SU-DHL-6 (cell line): ENCODE data around the gene VWA8.

Experiments used
- H2AFZ ChIP-seq: fragments of 200-600 bp; sonication (generic); 2 replicates; pipeline ENCODE4 v1.6.1; 2014; ENCODE audit warnings: low read depth, mild to moderate bottlenecking, moderate library complexity, mixed read lengths, antibody characterized with exemption, low read length; ENCODE audit not compliant: severe bottlenecking
- H3F3A ChIP-seq: fragments of 200-600 bp; shearing (Covaris generic); 2 replicates; pipeline ENCODE4 v1.6.0; 2016; ENCODE audit warnings: antibody characterized with exemption, mild to moderate bottlenecking; ENCODE audit not compliant: insufficient read depth
- H3K27ac ChIP-seq: fragments of 200-600 bp; sonication (generic); 2 replicates; pipeline ENCODE4 v1.5.1; 2016; ENCODE audit warnings: low read depth, mild to moderate bottlenecking, low read length, moderate library complexity, mixed read lengths
- H3K27me3 ChIP-seq: fragments of 200-600 bp; sonication (generic), shearing (Covaris generic); 2 replicates; pipeline ENCODE4 v1.6.0; 2014; ENCODE audit warnings: mild to moderate bottlenecking, low read length
- H3K36me3 ChIP-seq: fragments of 200-600 bp; sonication (generic); 2 replicates; pipeline ENCODE4 v1.6.1; 2014; ENCODE audit warnings: mild to moderate bottlenecking, low read length, mixed read lengths
- H3K4me2 ChIP-seq: fragments of 300-600, 200-600 bp; shearing (Covaris generic), sonication (generic); 2 replicates; pipeline ENCODE4 v1.6.0; 2014; ENCODE audit warnings: low read length, low read depth, mild to moderate bottlenecking; ENCODE audit not compliant: poor library complexity, severe bottlenecking
- H3K4me3 ChIP-seq: fragments of 200-600 bp; sonication (generic); 2 replicates; pipeline ENCODE4 v1.5.1; 2014; ENCODE audit warnings: antibody characterized with exemption, low read length, mild to moderate bottlenecking, mixed read lengths; ENCODE audit not compliant: insufficient read depth, poor library complexity, severe bottlenecking
- H3K79me2 ChIP-seq: fragments of 200-600 bp; sonication (generic); 2 replicates; pipeline ENCODE4 v1.6.1; 2014; ENCODE audit warnings: mild to moderate bottlenecking, low read length, moderate library complexity; ENCODE audit not compliant: insufficient read depth
- H3K9ac ChIP-seq: fragments of 200-600 bp; sonication (generic); 2 replicates; pipeline ENCODE4 v1.7.0; 2014; ENCODE audit warnings: mild to moderate bottlenecking, low read length
- H3K9me2 ChIP-seq: fragments of 200-600 bp; sonication (generic); replicated peaks from 2 replicates; pipeline ENCODE4 v1.6.1; 2014; ENCODE audit warnings: low read length; ENCODE audit not compliant: insufficient read depth
- H3K9me3 ChIP-seq: fragments of 200-600 bp; sonication (generic); 2 replicates; pipeline ENCODE4 v1.6.1; 2014; ENCODE audit warnings: low read length, mixed read lengths; ENCODE audit not compliant: insufficient read depth
- H4K20me1 ChIP-seq: fragments of 200-600 bp; sonication (generic); 2 replicates; pipeline ENCODE4 v1.6.1; 2014; ENCODE audit warnings: low read depth, mild to moderate bottlenecking, antibody characterized with exemption, low read length, moderate library complexity, mixed read lengths
- EZH2phosphoT487 ChIP-seq: fragments of 200-600 bp; sonication (generic), shearing (Covaris generic); conservative IDR thresholded peaks from 2 replicates; pipeline ENCODE4 v1.6.1; 2018; ENCODE audit warnings: mild to moderate bottlenecking, antibody characterized with exemption, low read length, moderate library complexity, mixed read lengths
- TF ChIP-seq, protein P1 (sequence below): fragments of 200-600 bp; sonication (generic); IDR thresholded peaks from one replicate; pipeline ENCODE4 v1.5.1; 2017; ENCODE audit warnings: antibody characterized with exemption, mild to moderate bottlenecking, low read length, moderate library complexity; ENCODE audit not compliant: insufficient read depth, poor library complexity, severe bottlenecking

VWA8 gene

DNA sequence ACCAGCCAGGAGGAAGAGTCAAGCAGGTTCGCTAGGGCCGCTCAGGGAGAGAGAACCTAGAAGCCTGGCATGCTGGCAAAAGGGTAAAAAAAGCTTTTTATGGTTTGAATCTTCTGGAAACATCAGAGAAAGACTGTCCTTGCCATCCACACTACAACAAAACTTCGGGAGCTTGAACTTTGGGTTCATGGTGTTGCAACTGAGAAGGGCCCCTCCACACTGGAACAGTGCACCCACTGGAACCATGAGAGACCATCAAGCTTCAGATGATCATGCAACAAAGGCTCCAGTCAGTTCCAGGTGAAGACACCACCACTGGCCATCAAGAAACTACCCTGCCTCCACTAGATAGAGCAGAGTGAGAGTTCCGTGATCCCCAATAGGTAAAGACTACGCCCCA is 333.5 kb downstream of the VWA8 start:
- Histone ChIP-seq H3K9ac (no peak overlapping the region), H3K79me2 (no peaks in the 10 kb centered on the region), H4K20me1 (no peaks in the 10 kb centered on the region), H3K27ac (no peak overlapping the region), H3F3A (no peaks in the 10 kb centered on the region), H3K4me3 (no peak overlapping the region), H3K9me2 (no peaks in the 10 kb centered on the region), H3K4me2 (no peak overlapping the region), H3K36me3 (no peaks in the 10 kb centered on the region), H2AFZ (no peak overlapping the region), H3K9me3 (no peaks in the 10 kb centered on the region), H3K27me3 (no peaks in the 10 kb centered on the region)
- no peak for TF ChIP-seq EZH2phosphoT487
- TF ChIP-seq, protein P1, sequence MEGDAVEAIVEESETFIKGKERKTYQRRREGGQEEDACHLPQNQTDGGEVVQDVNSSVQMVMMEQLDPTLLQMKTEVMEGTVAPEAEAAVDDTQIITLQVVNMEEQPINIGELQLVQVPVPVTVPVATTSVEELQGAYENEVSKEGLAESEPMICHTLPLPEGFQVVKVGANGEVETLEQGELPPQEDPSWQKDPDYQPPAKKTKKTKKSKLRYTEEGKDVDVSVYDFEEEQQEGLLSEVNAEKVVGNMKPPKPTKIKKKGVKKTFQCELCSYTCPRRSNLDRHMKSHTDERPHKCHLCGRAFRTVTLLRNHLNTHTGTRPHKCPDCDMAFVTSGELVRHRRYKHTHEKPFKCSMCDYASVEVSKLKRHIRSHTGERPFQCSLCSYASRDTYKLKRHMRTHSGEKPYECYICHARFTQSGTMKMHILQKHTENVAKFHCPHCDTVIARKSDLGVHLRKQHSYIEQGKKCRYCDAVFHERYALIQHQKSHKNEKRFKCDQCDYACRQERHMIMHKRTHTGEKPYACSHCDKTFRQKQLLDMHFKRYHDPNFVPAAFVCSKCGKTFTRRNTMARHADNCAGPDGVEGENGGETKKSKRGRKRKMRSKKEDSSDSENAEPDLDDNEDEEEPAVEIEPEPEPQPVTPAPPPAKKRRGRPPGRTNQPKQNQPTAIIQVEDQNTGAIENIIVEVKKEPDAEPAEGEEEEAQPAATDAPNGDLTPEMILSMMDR = no peak

DNA sequence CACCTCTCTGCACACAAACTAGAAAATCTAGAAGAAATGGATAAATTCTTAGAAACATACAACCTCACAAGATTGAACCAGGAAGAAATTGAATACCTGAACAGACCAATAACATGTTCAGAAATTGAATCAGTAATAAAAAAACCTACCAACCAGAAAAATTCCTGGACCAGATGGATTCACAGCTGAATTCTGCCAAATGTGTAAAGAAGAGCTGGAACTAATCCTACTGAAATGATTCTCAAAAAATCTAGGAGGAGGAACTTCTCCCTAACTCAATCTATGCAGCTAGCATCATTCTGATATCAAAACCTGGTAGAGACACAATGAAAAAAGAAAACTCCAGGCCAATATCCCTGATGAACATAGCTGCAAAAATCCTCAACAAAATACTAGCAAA is 336.9 kb downstream of the VWA8 start:
- Histone ChIP-seq H3K36me3 (no peaks in the 10 kb centered on the region), H3K9me2 (no peaks in the 10 kb centered on the region), H3K27me3 (no peaks in the 10 kb centered on the region), H3K4me2 (no peak overlapping the region), H3K9me3 (no peaks in the 10 kb centered on the region), H3F3A (no peaks in the 10 kb centered on the region), H3K27ac (no peak overlapping the region), H4K20me1 (no peaks in the 10 kb centered on the region), H3K4me3 (no peak overlapping the region), H3K79me2 (no peaks in the 10 kb centered on the region), H3K9ac (no peak overlapping the region), H2AFZ (no peak overlapping the region)
- TF ChIP-seq, protein P1 = no peak
- TF ChIP-seq EZH2phosphoT487 = no peak

DNA sequence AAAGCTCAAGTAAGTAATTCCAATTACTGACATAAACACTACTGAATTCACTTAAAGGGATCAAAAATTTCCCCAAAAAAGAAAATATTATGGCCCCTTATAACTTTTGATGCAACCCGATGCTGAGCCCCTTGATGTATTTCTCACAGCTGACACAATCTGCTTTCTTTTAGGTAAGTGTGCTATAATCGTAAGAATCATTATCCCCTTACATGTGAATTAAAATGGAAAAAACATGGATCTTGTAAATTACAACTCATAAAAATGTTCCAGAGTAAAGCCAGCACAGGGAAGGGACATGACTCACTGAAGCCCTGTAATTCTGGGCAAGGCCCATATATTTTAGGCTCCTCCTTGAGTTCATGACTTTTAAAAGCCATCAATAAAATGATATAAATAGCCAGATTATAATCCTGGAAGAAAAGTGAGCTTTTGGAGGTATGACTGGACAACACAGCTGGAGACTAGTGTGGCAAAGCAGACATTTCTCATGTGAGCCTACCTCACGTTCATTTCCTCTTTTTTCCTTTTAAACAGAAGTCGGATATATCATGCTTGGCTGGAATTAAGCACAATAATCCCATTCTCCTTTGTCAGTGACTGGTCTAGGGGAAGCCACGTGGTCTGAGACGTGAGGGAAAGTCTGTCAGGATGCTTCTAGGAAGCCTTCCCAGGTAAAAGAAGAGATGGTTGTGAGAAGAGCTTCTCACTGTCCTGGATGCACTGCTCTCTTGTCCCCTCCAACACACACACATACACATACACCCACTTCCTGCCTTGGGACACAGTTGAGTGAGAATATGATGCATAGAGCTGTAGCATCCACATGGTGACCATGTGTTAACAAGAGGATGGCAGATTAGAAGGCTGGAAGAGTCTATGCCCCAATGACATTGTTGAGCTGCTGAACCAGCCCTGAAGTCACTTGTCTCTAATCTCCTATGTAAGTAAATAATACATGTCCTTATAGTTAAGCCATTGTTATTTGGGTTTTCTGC is 338.2 kb downstream of the VWA8 start:
- H3K4me3 ChIP-seq = no peak overlapping the region
- H3K9me2 ChIP-seq = no peaks in the 10 kb centered on the region
- no peaks in the 10 kb centered on the region for H3K36me3 ChIP-seq
- H3K79me2 ChIP-seq = no peaks in the 10 kb centered on the region
- H3K9me3 ChIP-seq = no peaks in the 10 kb centered on the region
- no peaks in the 10 kb centered on the region for H4K20me1 ChIP-seq
- H2AFZ ChIP-seq = no peak overlapping the region
- no peaks in the 10 kb centered on the region for H3K27me3 ChIP-seq
- H3F3A ChIP-seq = no peaks in the 10 kb centered on the region
- no peak overlapping the region for H3K4me2 ChIP-seq
- TF ChIP-seq, protein P1 = no peak
- no peak for TF ChIP-seq EZH2phosphoT487
- no peak overlapping the region for H3K9ac ChIP-seq
- H3K27ac ChIP-seq = no peak overlapping the region
